ENCODE results near the gene PRPF38B. TPM values are rescaled to one million over a fixed set of nuclear protein-coding genes. Genes with fewer than 3 reads are reported as not detected.

The PRPF38B gene
- total and polyA plus RNA-seq, 9 of the 15 experiments (the other 6 are each of a cell fraction or from before 2014, with no cell fraction given), result 25.3 to 85.5 (median 66.4) TPM

GRCh38 chr1:108745980-108746381, 53.9 kb downstream of the PRPF38B start (continued):
- TF ChIP-seq CBX8 (IDR thresholded peaks at IDR 0.05; ENCODE audit: borderline replicate concordance, extremely low read depth, low read depth, low read length, poor library complexity, severe bottlenecking), result no peak
- TF ChIP-seq ZNF57 (CRISPR knock-in tag; IDR thresholded peaks at IDR 0.05), result 0 out of 2 replicates have a peak, but pooled peaks have one; percentile 67
- TF ChIP-seq MITF (IDR thresholded peaks at IDR 0.05), result 0 out of 2 replicates have a peak, but pooled peaks have one; percentile 7
- peak; percentile 55; the same call in 1 of the 2 replicates for TF ChIP-seq ZSCAN32 (CRISPR knock-in tag; IDR thresholded peaks at IDR 0.05)
- TF ChIP-seq TAF7 (tag; IDR thresholded peaks at IDR 0.05), result no peak
- TF ChIP-seq HIVEP1 (CRISPR knock-in tag; IDR thresholded peaks at IDR 0.05), result peak; percentile 74; the same call in 1 of the 2 replicates
- peak; percentile 62; the same call in 1 of the 2 replicates for TF ChIP-seq ZNF41 (CRISPR knock-in tag; conservative IDR thresholded peaks at IDR 0.05)
- 0 out of 2 replicates have a peak, but pooled peaks have one; percentile 19 for TF ChIP-seq HES1 (IDR thresholded peaks at IDR 0.05; ENCODE audit: low read depth)
- no peak for TF ChIP-seq KDM5B (IDR thresholded peaks at IDR 0.05; ENCODE audit: insufficient replicate concordance, low read depth, low read length)
- 0 out of 2 replicates have a peak, but pooled peaks have one; percentile 35 for TF ChIP-seq IFI16 (CRISPR knock-in tag; IDR thresholded peaks at IDR 0.05)
- TF ChIP-seq IRF1 (CRISPR knock-in tag; IDR thresholded peaks at IDR 0.05; ENCODE audit: borderline replicate concordance), result no peak
- TF ChIP-seq TRIM24 (IDR thresholded peaks at IDR 0.05), result 0 out of 4 replicates have a peak, but pooled peaks of 1 of the 2 experiments have one; percentile 10
- TF ChIP-seq CHD4 (IDR thresholded peaks at IDR 0.05; ENCODE audit: insufficient read depth, insufficient replicate concordance, low read depth, low read length, poor library complexity, severe bottlenecking), result peak; percentile 92
- TF ChIP-seq GABPB1 (CRISPR knock-in tag; IDR thresholded peaks at IDR 0.05), result no peak
- no peak for TF ChIP-seq CTCFL (IDR thresholded peaks at IDR 0.05; ENCODE audit: borderline replicate concordance, insufficient read depth, low read depth, low read length, poor library complexity, severe bottlenecking)
- TF ChIP-seq ZHX1 (conservative IDR thresholded peaks at IDR 0.05; ENCODE audit: low read length), result peak; percentile 69; the same call in 1 of the 2 replicates
- peak; percentile 34 for TF ChIP-seq ARHGAP35 (IDR thresholded peaks at IDR 0.05; ENCODE audit: partially characterized antibody)
- 0 out of 2 replicates have a peak, but pooled peaks have one; percentile 24 for TF ChIP-seq STAT5B (CRISPR knock-in tag; IDR thresholded peaks at IDR 0.05)
- 0 out of 2 replicates have a peak, but pooled peaks have one; percentile 18 for TF ChIP-seq SMARCA5 (IDR thresholded peaks at IDR 0.05)
- no peak for TF ChIP-seq ZNF77 (CRISPR knock-in tag; IDR thresholded peaks at IDR 0.05)
- 0 out of 2 replicates have a peak, but pooled peaks have one; percentile 19 for TF ChIP-seq ZNF668 (CRISPR knock-in tag; IDR thresholded peaks at IDR 0.05)

Measured in K562 (cell line).